K562 (cell line): Measurements from ENCODE around the gene BTRC. TPM values are rescaled to one million over a fixed set of nuclear protein-coding genes. Genes with fewer than 3 reads are reported as not detected.
"Not testable (repeated sequence)": the region's sequence is repeated elsewhere in the genome, so short reads cannot be mapped to it uniquely, and the experiment has no call there.

Experiments used
- ATAC-seq: fragments of 200-7000 bp; cut with Tn5 transposase; 3 replicates; pipeline ENCODE4 v1.9.1; 2020; ENCODE audit warnings: moderate library complexity
- BruUV-seq: library from RNA; stranded (reverse); fragments of 400-500 nt; replicated peaks from 2 replicates; lab custom pipeline; 2021; lab: Mats Ljungman, UMichigan
- CTCF ChIA-PET: fragments of 300-600 bp; formaldehyde crosslinking; extraction: SDS; loops from one replicate; lab custom pipeline; 2021; ENCODE audit warnings: low intra/inter-chr PET ratio; lab: Yijun Ruan, JAX
- POLR2A ChIA-PET: fragments of 300-600, 350-650 bp; sonication (Branson Sonifier 250); formaldehyde crosslinking; extraction: SDS; loops from one replicate; lab custom pipeline; 2021; ENCODE audit warnings: antibody characterized with exemption, inconsistent platforms; lab: Yijun Ruan, JAX
- DNase-seq, 4 experiments: peaks; one replicate each; pipeline versions ENCODE4 v3.0.0 to v3.0.0-alpha.2; 2011 to 2018; ENCODE audit warnings: low spot score in 3 of 4, mixed read lengths in 3 of 4; ENCODE audit errors: extremely low read depth in 1 of 4
- FAIRE-seq: peaks from 2 replicates; lab custom pipeline; 2011; peaks lifted over from hg19 to GRCh38; lab: Jason Lieb, UNC
- H2AFZ ChIP-seq: 2 replicates; pipeline ENCODE4 v1.6.0; 2011; ENCODE audit warnings: low read depth, low read length, control low read depth, inconsistent platforms
- H3K27ac ChIP-seq: fragments of 200-600 bp; 3 replicates; pipeline ENCODE4 v1.8.0; 2011; ENCODE audit warnings: low read depth, mild to moderate bottlenecking, control low read depth, inconsistent platforms, low read length, moderate library complexity, mixed read lengths; ENCODE audit errors: extremely low read depth
- H3K27me3 ChIP-seq, 2 experiments: fragments of 300-600 bp in 1 of 2; 2 replicates in 1 of 2; 3 replicates in 1 of 2; pipeline versions ENCODE4 v1.6.0 to v1.8.0; 2011; ENCODE audit warnings: inconsistent platforms in 2 of 2, low read length in 2 of 2, mild to moderate bottlenecking in 1 of 2, mixed read lengths in 1 of 2, moderate library complexity in 1 of 2; ENCODE audit not compliant: control insufficient read depth in 2 of 2, insufficient read depth in 2 of 2
- H3K36me3 ChIP-seq: fragments of 300-600 bp; 3 replicates; pipeline ENCODE4 v1.8.0; 2011; ENCODE audit warnings: mild to moderate bottlenecking, low read length, inconsistent platforms; ENCODE audit not compliant: control insufficient read depth, insufficient read depth
- H3K4me1 ChIP-seq, 2 experiments: fragments of 200-600 bp in 1 of 2; replicated peaks in 1 of 2; 2 replicates in 1 of 2; 3 replicates in 1 of 2; pipeline versions ENCODE4 v1.5.1 to v1.8.0; 2011; ENCODE audit warnings: inconsistent platforms in 2 of 2, low read length in 2 of 2, mild to moderate bottlenecking in 1 of 2, mixed read lengths in 1 of 2, moderate library complexity in 1 of 2; ENCODE audit not compliant: control insufficient read depth in 2 of 2, insufficient read depth in 2 of 2
- H3K4me2 ChIP-seq: 2 replicates; pipeline ENCODE4 v1.6.1; 2011; ENCODE audit warnings: low read length, control low read depth, inconsistent platforms, mixed read lengths; ENCODE audit not compliant: insufficient read depth
- H3K4me3 ChIP-seq: fragments of 200-600 bp; sonication (generic), shearing (Covaris generic); 2 replicates; pipeline ENCODE4 v1.5.1; 2016; ENCODE audit warnings: control low read depth, inconsistent platforms
- H3K79me2 ChIP-seq: fragments of 200-600 bp; 3 replicates; pipeline ENCODE4 v1.8.0; 2011; ENCODE audit warnings: low read length, inconsistent platforms; ENCODE audit not compliant: control insufficient read depth, insufficient read depth
- H3K9ac ChIP-seq, 2 experiments: 2 replicates each; pipeline versions ENCODE4 v1.6.0 to v1.6.1; 2011; ENCODE audit warnings: low read depth in 2 of 2, low read length in 2 of 2, control low read depth in 1 of 2, inconsistent platforms in 1 of 2, mild to moderate bottlenecking in 1 of 2, mixed read lengths in 1 of 2; ENCODE audit not compliant: insufficient read depth in 1 of 2
- H3K9me1 ChIP-seq: one replicate; pipeline ENCODE4 v1.6.0; 2011; ENCODE audit warnings: inconsistent platforms, mild to moderate bottlenecking, low read length, moderate library complexity; ENCODE audit not compliant: control insufficient read depth, insufficient read depth
- H3K9me3 ChIP-seq: replicated peaks from 2 replicates; pipeline ENCODE4 v1.5.1; 2011; ENCODE audit warnings: low read depth, low read length, inconsistent platforms; ENCODE audit not compliant: control insufficient read depth, insufficient read depth
- H4K20me1 ChIP-seq: replicated peaks from 2 replicates; pipeline ENCODE4 v1.6.1; 2011; ENCODE audit warnings: low read length, inconsistent platforms, mixed read lengths; ENCODE audit not compliant: control insufficient read depth, insufficient read depth
- BCOR ChIP-seq: fragments of 450-650 bp; IDR thresholded peaks from 2 replicates; pipeline ENCODE4 v1.6.1; 2016
- BHLHE40 ChIP-seq: IDR thresholded peaks from 2 replicates; pipeline ENCODE4 v1.6.1; 2011; ENCODE audit warnings: low read length, improper control_type of control experiment
- EHMT2 ChIP-seq: fragments of 450-650 bp; IDR thresholded peaks from 2 replicates; pipeline ENCODE4 v1.6.1; 2018; ENCODE audit warnings: antibody characterized with exemption
- ELF4 ChIP-seq: fragments of 450-650 bp; formaldehyde crosslinking; IDR thresholded peaks from 2 replicates; pipeline ENCODE4 v1.4.0; 2022; ENCODE audit warnings: missing genetic modification characterization
- RBFOX2 ChIP-seq: fragments of 200-400 bp; formaldehyde crosslinking; IDR thresholded peaks from 2 replicates; pipeline ENCODE4 v1.6.1; 2017; ENCODE audit warnings: low read depth, mild to moderate bottlenecking, low read length, moderate library complexity
- SAP30 ChIP-seq: fragments of 200-600 bp; sonication (generic); IDR thresholded peaks from 2 replicates; pipeline ENCODE4 v1.6.1; 2012; ENCODE audit warnings: borderline replicate concordance, low read depth, mild to moderate bottlenecking, moderate library complexity, low read length, control low read depth, inconsistent platforms; ENCODE audit not compliant: insufficient read depth, poor library complexity, severe bottlenecking
- SMARCA4 ChIP-seq: fragments of 450-650 bp; IDR thresholded peaks from 2 replicates; pipeline ENCODE4 v1.6.1; 2016
- SMARCE1 ChIP-seq: fragments of 450-650 bp; IDR thresholded peaks from 2 replicates; pipeline ENCODE4 v1.7.1; 2016; ENCODE audit warnings: mild to moderate bottlenecking
- ZC3H11A ChIP-seq: IDR thresholded peaks from 2 replicates; pipeline ENCODE4 v1.6.1; 2012; ENCODE audit warnings: low read depth, low read length, improper control_type of control experiment
- ZFX ChIP-seq: sonication (generic); formaldehyde crosslinking; IDR thresholded peaks from 2 replicates; pipeline ENCODE4 v1.8.0; 2022; ENCODE audit warnings: mild to moderate bottlenecking, missing genetic modification reagents, moderate library complexity
- ZNF146 ChIP-seq: IDR thresholded peaks from one replicate; pipeline ENCODE4 v1.6.1; 2018; ENCODE audit warnings: missing compliant biosample characterization; ENCODE audit not compliant: unreplicated experiment
- ZNF511 ChIP-seq: sonication (generic); formaldehyde crosslinking; IDR thresholded peaks from 2 replicates; pipeline ENCODE4 v1.8.0; 2022; ENCODE audit warnings: mild to moderate bottlenecking, missing genetic modification reagents
- WGBS: fragments of 100-300 bp; shearing (Covaris generic); methylation state at CpG from one replicate; pipeline ENCODE4 v1.1.6; 2016; ENCODE audit warnings: low coverage, mixed read lengths; ENCODE audit not compliant: insufficient coverage; ENCODE audit errors: missing lambda C conversion rate; 5-methylcytosine and 5-hydroxymethylcytosine counted together
- in situ Hi-C: fragments of 300-500 bp; cut with MboI; formaldehyde crosslinking; loops from 4 replicates; pipeline ENCODE4 v1.15.0; 2018; ENCODE audit warnings: inconsistent platforms, mixed read lengths
- intact Hi-C: fragments of 100-400 bp; cut with micrococcal nuclease; formaldehyde crosslinking; loops from 2 replicates; pipeline ENCODE4 v1.14.2; 2022
- polyA plus RNA-seq, 8 experiments: library from polyadenylated mRNA; depleted of rRNA in 4 of 8; stranded (reverse) in 5 of 8; unstranded in 3 of 8; fragments of >200 nt; fragmentation: Nextera tagmentation in 2 of 8; fragmentation: Illumina TruSeq in 1 of 8; extraction: Ambion mirVana in 2 of 8; extraction: Trizol in 1 of 8; gene quantifications; 2 replicates each; pipeline versions ENCODE4 v1.2.1 to v1.2.3, GENCODE V29; 2011 to 2014; ENCODE audit warnings: inconsistent platforms in 1 of 8, missing spikeins in 1 of 8
- total RNA-seq, 7 experiments: library from RNA; depleted of rRNA in 6 of 7; stranded (reverse); fragments of >200 nt in 6 of 7; fragmentation: Illumina TruSeq in 2 of 7; extraction: Trizol in 2 of 7; gene quantifications; 2 replicates each; pipeline versions ENCODE4 v1.2.1 to v1.2.3, GENCODE V29; 2011 to 2021; ENCODE audit warnings: low replicate concordance in 1 of 7
- TF ChIP-seq, protein P1 (sequence below): fragments of 250-450 bp; sonication (Bioruptor Pico); IDR thresholded peaks from 2 replicates; pipeline ENCODE4 v1.6.1; 2021; ENCODE audit warnings: mild to moderate bottlenecking

BTRC gene
- total and polyA plus RNA-seq, 9 of the 15 experiments (the other 6 are each of a cell fraction or from before 2014, with no cell fraction given): 1.6 to 15.4 (median 7.0) TPM

GRCh38 chr10:101352857-101353256 is 1.1 kb upstream of the BTRC start:
- H3K79me2 ChIP-seq: peaks cover 14% of the 10 kb centered on the region
- H3K9me3 ChIP-seq, H3K4me3 ChIP-seq, intact Hi-C loops, H3K36me3 ChIP-seq, H3K4me1 ChIP-seq, H3K27me3 ChIP-seq, DNase-seq, FAIRE-seq, H3K9ac ChIP-seq, BruUV-seq, H3K4me2 ChIP-seq, H3K9me1 ChIP-seq, CTCF ChIA-PET, H4K20me1 ChIP-seq, in situ Hi-C loops, H2AFZ ChIP-seq, ATAC-seq, H3K27ac ChIP-seq: not testable (repeated sequence)
- TF ChIP-seq ZNF146 (CRISPR knock-in tag) (peak; percentile 67), BCOR (peak; percentile 62; the same call in 1 of the 2 replicates)
- 37% methylated on average over 5 of the region's 10 CpGs for WGBS
- POLR2A ChIA-PET: interaction anchor here (1.5 kb wide), 1 partner anchor 9 kb away, joined by 3 read pairs; no protein-coding TSS in a partner anchor

- H3K4me2 ChIP-seq: peak overlapping the region; percentile 97
- ChIA-PET POLR2A (interaction anchor here (0.6 to 1.5 kb wide), 3 partner anchors 9 to 702 kb away, joined by 3 read pairs; no protein-coding TSS in a partner anchor), CTCF (interaction anchor here (0.7 kb wide), 1 partner anchor 142 kb away, joined by 3 read pairs; no protein-coding TSS in a partner anchor)
- DNase-seq: peak; percentile 19 to 35 (median 29)
- H3K9me1 ChIP-seq: no peaks in the 10 kb centered on the region
- peaks cover 14% of the 10 kb centered on the region for H3K79me2 ChIP-seq
- ATAC-seq: peak; percentile 73
- no peaks in the 10 kb centered on the region; the same call in 1 of the 2 replicates for H4K20me1 ChIP-seq
- H3K4me3 ChIP-seq: peak overlapping the region; percentile 94
- WGBS: 0% methylated on average over 12 of the region's 29 CpGs
- peak overlapping the region; percentile 64 for H3K27ac ChIP-seq
- BruUV-seq: no TSS peak
- no peaks in the 10 kb centered on the region for H3K27me3 ChIP-seq
- FAIRE-seq: peak; percentile 72
- H3K36me3 ChIP-seq: no peaks in the 10 kb centered on the region
- H3K4me1 ChIP-seq: peaks cover 0 to 6% of the 10 kb centered on the region in 2 experiments; a peak in 3 of 5 replicates
- no peaks in the 10 kb centered on the region for H3K9me3 ChIP-seq
- peak overlapping the region; percentile 92 for H2AFZ ChIP-seq
- peak overlapping the region; percentile 69 to 92 for H3K9ac ChIP-seq
- intact Hi-C loops: no loop called here
- in situ Hi-C loops: no loop called here
- no peak for TF ChIP-seq ZC3H11A
- TF ChIP-seq SMARCA4: peak; percentile 40; the same call in 1 of the 2 replicates
- 0 out of 2 replicates have a peak, but pooled peaks have one; percentile 9 for TF ChIP-seq EHMT2
- TF ChIP-seq, protein P1, sequence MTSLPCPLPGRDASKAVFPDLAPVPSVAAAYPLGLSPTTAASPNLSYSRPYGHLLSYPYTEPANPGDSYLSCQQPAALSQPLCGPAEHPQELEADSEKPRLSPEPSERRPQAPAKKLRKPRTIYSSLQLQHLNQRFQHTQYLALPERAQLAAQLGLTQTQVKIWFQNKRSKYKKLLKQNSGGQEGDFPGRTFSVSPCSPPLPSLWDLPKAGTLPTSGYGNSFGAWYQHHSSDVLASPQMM (CRISPR knock-in tag): no peak
- TF ChIP-seq BHLHE40: no peak
- peak; percentile 47 for TF ChIP-seq SAP30
- 0 out of 2 replicates have a peak, but pooled peaks have one; percentile 6 for TF ChIP-seq ELF4
- TF ChIP-seq SMARCE1: peak; percentile 17; the same call in 1 of the 2 replicates
- 0 out of 2 replicates have a peak, but pooled peaks have one; percentile 38 for TF ChIP-seq ZNF511 (CRISPR knock-in tag)
- TF ChIP-seq ZFX (CRISPR knock-in tag): peak; percentile 60
- peak; percentile 61 for TF ChIP-seq RBFOX2
Measured at GRCh38 chr10:101354328-101355071, 535 bp downstream of the BTRC start.
